HepG2 (cell line): ENCODE results near the gene JAZF1. TPM values are rescaled to one million over a fixed set of nuclear protein-coding genes. Genes with fewer than 3 reads are reported as not detected.

Source experiments
- ATAC-seq: fragments of 200-7000 bp; cut with Tn5 transposase; 3 replicates; pipeline ENCODE4 v1.9.1; 2020; ENCODE audit warnings: mild to moderate bottlenecking, moderate library complexity
- BruUV-seq: library from RNA; stranded (reverse); fragments of 400-500 nt; replicated peaks from 2 replicates; lab custom pipeline; 2021; lab: Mats Ljungman, UMichigan
- CTCF ChIA-PET: fragments of 300-600 bp; formaldehyde crosslinking; extraction: SDS; loops from one replicate; lab custom pipeline; 2021; ENCODE audit warnings: low total read pairs, inconsistent platforms, low intra/inter-chr PET ratio; lab: Yijun Ruan, JAX
- POLR2A ChIA-PET: fragments of 350-600 bp; sonication (Branson Sonifier 250); formaldehyde crosslinking; loops from one replicate; lab custom pipeline; 2020; ENCODE audit warnings: antibody characterized with exemption, inconsistent platforms; lab: Yijun Ruan, JAX
- DNase-seq: peaks from one replicate; pipeline ENCODE4 v3.0.0-alpha.2; 2015; ENCODE audit warnings: low spot score
- FAIRE-seq: peaks from 3 replicates; lab custom pipeline; 2011; peaks lifted over from hg19 to GRCh38; lab: Jason Lieb, UNC
- H2AFZ ChIP-seq: one replicate; pipeline ENCODE4 v1.6.1; 2011; ENCODE audit warnings: low read length, inconsistent platforms
- H3K27ac ChIP-seq: fragments of 300-600 bp; 3 replicates; pipeline ENCODE4 v1.8.0; 2011; ENCODE audit warnings: mixed run types, mild to moderate bottlenecking, mixed read lengths, low read length, inconsistent platforms; ENCODE audit not compliant: insufficient read depth; ENCODE audit errors: extremely low read length
- H3K27me3 ChIP-seq, 2 experiments: fragments of 200-600 bp in 1 of 2; 2 replicates in 1 of 2; 3 replicates in 1 of 2; pipeline versions ENCODE4 v1.6.0 to v1.8.0; 2011; ENCODE audit warnings: low read length in 2 of 2, mild to moderate bottlenecking in 2 of 2, moderate library complexity in 2 of 2, inconsistent platforms in 1 of 2; ENCODE audit not compliant: insufficient read depth in 2 of 2, control insufficient read depth in 1 of 2
- H3K36me3 ChIP-seq, 2 experiments: fragments of 200-600 bp in 1 of 2; replicated peaks in 1 of 2; 2 replicates in 1 of 2; 3 replicates in 1 of 2; pipeline versions ENCODE4 v1.5.1 to v1.8.0; 2011; ENCODE audit warnings: low read length in 2 of 2, inconsistent platforms in 1 of 2; ENCODE audit not compliant: insufficient read depth in 2 of 2, control insufficient read depth in 1 of 2
- H3K4me1 ChIP-seq: 2 replicates; pipeline ENCODE4 v1.5.1; 2012; ENCODE audit warnings: low read length, inconsistent platforms; ENCODE audit not compliant: insufficient read depth
- H3K4me2 ChIP-seq: 2 replicates; pipeline ENCODE4 v1.6.0; 2011; ENCODE audit warnings: low read depth, low read length, inconsistent platforms
- H3K4me3 ChIP-seq, 3 experiments: fragments of 200-600 bp in 1 of 3; sonication (generic), shearing (Covaris generic) in 1 of 3; replicated peaks in 1 of 3; 2 replicates each; pipeline ENCODE4 v1.5.1; 2011 to 2016; ENCODE audit warnings: low read length in 3 of 3, inconsistent platforms in 2 of 3, low read depth in 2 of 3, mild to moderate bottlenecking in 2 of 3, control low read depth in 1 of 3, mixed read lengths in 1 of 3; ENCODE audit not compliant: insufficient read depth in 1 of 3
- H3K79me2 ChIP-seq: one replicate; pipeline ENCODE4 v1.6.1; 2011; ENCODE audit warnings: low read length, inconsistent platforms; ENCODE audit not compliant: insufficient read depth
- H3K9ac ChIP-seq: 2 replicates; pipeline ENCODE4 v1.6.0; 2011; ENCODE audit warnings: mild to moderate bottlenecking, low read depth, low read length, inconsistent platforms; ENCODE audit not compliant: insufficient read depth
- H3K9me3 ChIP-seq: 2 replicates; pipeline ENCODE4 v1.5.1; 2012; ENCODE audit warnings: mild to moderate bottlenecking, low read length
- H4K20me1 ChIP-seq: 2 replicates; pipeline ENCODE4 v1.6.0; 2011; ENCODE audit warnings: inconsistent platforms, mild to moderate bottlenecking, low read length, moderate library complexity; ENCODE audit not compliant: insufficient read depth
- NR2C2 ChIP-seq: sonication (generic); formaldehyde crosslinking; IDR thresholded peaks from 2 replicates; pipeline ENCODE4 v1.4.0; 2020; ENCODE audit warnings: missing genetic modification reagents, mild to moderate bottlenecking, moderate library complexity, borderline replicate concordance
- RFX3 ChIP-seq: IDR thresholded peaks from 2 replicates; pipeline ENCODE4 v1.6.1; 2016; ENCODE audit warnings: missing biosample characterization, missing genetic modification reagents
- RXRA ChIP-seq: sonication (generic); formaldehyde crosslinking; IDR thresholded peaks from 2 replicates; pipeline ENCODE4 v1.5.1; 2020; ENCODE audit warnings: missing genetic modification reagents
- ZNF264 ChIP-seq: sonication (generic); formaldehyde crosslinking; IDR thresholded peaks from 2 replicates; pipeline ENCODE4 v1.4.0; 2020; ENCODE audit warnings: missing genetic modification reagents
- WGBS: methylation state at CpG from one replicate; pipeline ENCODE4 v1.1.6; 2017; ENCODE audit warnings: low lambda C conversion rate; 5-methylcytosine and 5-hydroxymethylcytosine counted together
- in situ Hi-C: cut with HindIII; loops from 2 replicates; pipeline ENCODE4 v1.10.0; 2017; ENCODE audit warnings: low pct_unique_long_range_greater_than_20kb; ENCODE audit not compliant: extremely low pct_ligation_motif_present
- intact Hi-C: fragments of 100-400 bp; cut with micrococcal nuclease; formaldehyde crosslinking; loops from one replicate; pipeline ENCODE4 v1.10.0; 2022; ENCODE audit not compliant: unreplicated experiment
- polyA plus RNA-seq, 8 experiments: library from polyadenylated mRNA; depleted of rRNA in 3 of 8; stranded (reverse) in 7 of 8; unstranded in 1 of 8; fragments of >200 nt; fragmentation: Illumina TruSeq in 4 of 8; extraction: Trizol in 4 of 8; gene quantifications; 2 replicates each; pipeline versions ENCODE4 v1.2.1 to v1.2.3, GENCODE V29; 2011 to 2016; ENCODE audit warnings: low read depth in 4 of 8, missing spikeins in 1 of 8, mixed read lengths in 1 of 8; ENCODE audit not compliant: insufficient read depth in 1 of 8
- total RNA-seq, 5 experiments: library from RNA; depleted of rRNA; stranded (reverse); fragments of >200 nt; fragmentation: Illumina TruSeq; extraction: Trizol; gene quantifications; 2 replicates each; pipeline ENCODE4 v1.2.3, GENCODE V29; 2016; ENCODE audit warnings: low read depth in 1 of 5

JAZF1 gene
- total and polyA plus RNA-seq, 2 of the 13 experiments (the other 11 are each of a cell fraction or from before 2014, with no cell fraction given) = not detected

- no peaks in the 10 kb centered on the region for H3K27me3 ChIP-seq
- intact Hi-C loops = no loop called here
- ATAC-seq = no peak
Measured at GRCh38 chr7:28091190-28091589, 89.4 kb downstream of the JAZF1 start.

GRCh38 chr7:28088901-28089714 lies 91.5 kb downstream of the JAZF1 start:
- DNase-seq (no peak), ATAC-seq (no peak), FAIRE-seq (no peak)
- no peaks in the 10 kb centered on the region for H3K27me3 ChIP-seq
- no peaks in the 10 kb centered on the region for H3K9me3 ChIP-seq
- BruUV-seq = no TSS peak
- WGBS = 38% methylated on average over 6 of the region's 6 CpGs
- no peaks in the 10 kb centered on the region for H3K79me2 ChIP-seq
- no peaks in the 10 kb centered on the region for H4K20me1 ChIP-seq
- ChIA-PET POLR2A (no interaction called here), CTCF (no interaction called here)
- no peak overlapping the region for H3K4me2 ChIP-seq
- in situ Hi-C loops (no loop called here), intact Hi-C loops (no loop called here)
- TF ChIP-seq ZNF264 = no peak
- no peak overlapping the region for H3K27ac ChIP-seq
- H3K4me3 ChIP-seq = no peak overlapping the region
- H3K36me3 ChIP-seq = no peaks in the 10 kb centered on the region
- H3K9ac ChIP-seq = no peak overlapping the region
- H2AFZ ChIP-seq = no peak overlapping the region
- H3K4me1 ChIP-seq = no peaks in the 10 kb centered on the region

More at GRCh38 chr7:28091190-28091589, 89.4 kb downstream of the JAZF1 start:
- POLR2A ChIA-PET = no interaction called here
- H3K9ac ChIP-seq = no peak overlapping the region
- no peak overlapping the region for H3K4me3 ChIP-seq
- FAIRE-seq = no peak
- in situ Hi-C loops = no loop called here
- no peaks in the 10 kb centered on the region for H3K79me2 ChIP-seq
- H3K9me3 ChIP-seq = no peaks in the 10 kb centered on the region
- no peaks in the 10 kb centered on the region for H3K36me3 ChIP-seq
- no peaks in the 10 kb centered on the region for H3K4me1 ChIP-seq
- WGBS = 9% methylated on average over 1 of the region's 1 CpG
- H2AFZ ChIP-seq = no peak overlapping the region
- no peaks in the 10 kb centered on the region for H4K20me1 ChIP-seq
- no TSS peak for BruUV-seq
- H3K27ac ChIP-seq = no peak overlapping the region
- CTCF ChIA-PET = no interaction called here
- H3K4me2 ChIP-seq = no peak overlapping the region
- no peak for TF ChIP-seq RXRA (CRISPR knock-in tag)
- TF ChIP-seq NR2C2 (CRISPR knock-in tag) = no peak
- TF ChIP-seq RFX3 = no peak
- no peak for DNase-seq
